GM19324 (cell line): Measurements from ENCODE around the gene RAC3.

Experiments used
- ATAC-seq: cut with Tn5 transposase; IDR thresholded peaks from one replicate; pipeline ENCODE4 v1.9.1; 2021; ENCODE audit warnings: mild to moderate bottlenecking, moderate library complexity; ENCODE audit not compliant: unreplicated experiment, low FRiP score

RAC3 gene

GRCh38 chr17:81998691-81999438 is 32.6 kb upstream of the RAC3 start:
- no peak for ATAC-seq

DNA sequence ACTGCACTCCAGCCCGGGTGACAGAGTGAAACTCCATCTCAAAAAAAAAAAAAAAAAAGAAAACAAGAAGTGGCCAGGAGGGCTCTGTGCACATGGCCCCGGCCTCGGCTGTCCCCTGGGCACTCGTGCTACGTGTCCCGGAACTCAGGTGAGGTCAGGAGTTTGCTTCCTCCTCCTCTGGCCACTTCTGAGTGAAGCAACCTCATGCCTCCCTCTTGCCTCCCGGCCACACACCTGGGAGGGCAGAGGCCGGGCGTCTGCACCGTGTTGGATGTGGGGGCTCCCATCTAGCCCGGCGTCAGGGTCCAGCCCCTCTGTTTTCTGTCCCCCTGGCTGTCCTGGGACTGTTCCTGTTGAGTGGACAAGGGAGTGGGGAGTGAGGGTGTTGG is 31.9 kb upstream of the RAC3 start:
- no peak for ATAC-seq

DNA sequence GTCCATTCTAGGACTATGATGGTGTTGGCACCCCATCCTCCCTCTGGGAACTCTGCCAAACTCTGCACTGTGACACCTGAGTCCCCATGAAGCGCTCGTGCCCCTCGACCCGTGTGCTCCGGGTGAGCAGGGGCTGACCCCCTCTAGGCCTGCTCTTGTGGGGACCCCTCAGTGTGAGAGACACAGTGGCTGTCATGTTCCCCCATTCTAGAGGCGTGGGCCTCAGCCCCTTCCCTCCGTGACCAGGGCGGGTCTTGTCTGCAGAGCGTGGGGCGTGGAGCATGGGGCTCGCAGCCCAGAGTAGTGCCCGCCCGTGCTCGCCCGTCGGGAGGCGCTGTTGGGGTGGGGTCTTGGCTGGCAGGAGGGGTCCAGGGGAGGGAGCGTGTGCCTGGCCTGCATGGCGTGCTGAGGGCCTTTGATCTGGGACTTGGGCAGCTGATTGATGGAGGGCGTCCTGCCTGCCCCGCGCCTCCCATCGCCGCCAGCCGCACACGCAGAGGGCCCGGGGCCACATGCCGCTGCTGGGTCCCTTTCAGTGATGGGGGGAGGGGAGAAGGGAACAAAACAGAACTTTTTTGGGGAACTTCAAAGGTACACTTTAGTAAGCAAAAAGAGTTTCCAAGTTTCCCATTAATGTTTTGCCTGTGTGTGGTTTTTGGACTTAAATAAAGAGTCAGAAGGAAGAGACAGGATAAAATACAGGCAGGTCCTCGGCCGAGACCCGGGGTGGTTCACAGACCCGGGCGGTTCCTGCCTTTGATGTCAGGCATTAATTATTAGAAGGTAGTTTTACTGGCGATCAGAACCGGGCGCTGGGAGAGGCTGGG is 31.3 kb upstream of the RAC3 start:
- ATAC-seq = no peak

- no peak for ATAC-seq
Measured at GRCh38 chr17:82000803-82001570, 30.5 kb upstream of the RAC3 start.

- no peak for ATAC-seq
Measured at GRCh38 chr17:82001571-82002056, 29.9 kb upstream of the RAC3 start.

DNA sequence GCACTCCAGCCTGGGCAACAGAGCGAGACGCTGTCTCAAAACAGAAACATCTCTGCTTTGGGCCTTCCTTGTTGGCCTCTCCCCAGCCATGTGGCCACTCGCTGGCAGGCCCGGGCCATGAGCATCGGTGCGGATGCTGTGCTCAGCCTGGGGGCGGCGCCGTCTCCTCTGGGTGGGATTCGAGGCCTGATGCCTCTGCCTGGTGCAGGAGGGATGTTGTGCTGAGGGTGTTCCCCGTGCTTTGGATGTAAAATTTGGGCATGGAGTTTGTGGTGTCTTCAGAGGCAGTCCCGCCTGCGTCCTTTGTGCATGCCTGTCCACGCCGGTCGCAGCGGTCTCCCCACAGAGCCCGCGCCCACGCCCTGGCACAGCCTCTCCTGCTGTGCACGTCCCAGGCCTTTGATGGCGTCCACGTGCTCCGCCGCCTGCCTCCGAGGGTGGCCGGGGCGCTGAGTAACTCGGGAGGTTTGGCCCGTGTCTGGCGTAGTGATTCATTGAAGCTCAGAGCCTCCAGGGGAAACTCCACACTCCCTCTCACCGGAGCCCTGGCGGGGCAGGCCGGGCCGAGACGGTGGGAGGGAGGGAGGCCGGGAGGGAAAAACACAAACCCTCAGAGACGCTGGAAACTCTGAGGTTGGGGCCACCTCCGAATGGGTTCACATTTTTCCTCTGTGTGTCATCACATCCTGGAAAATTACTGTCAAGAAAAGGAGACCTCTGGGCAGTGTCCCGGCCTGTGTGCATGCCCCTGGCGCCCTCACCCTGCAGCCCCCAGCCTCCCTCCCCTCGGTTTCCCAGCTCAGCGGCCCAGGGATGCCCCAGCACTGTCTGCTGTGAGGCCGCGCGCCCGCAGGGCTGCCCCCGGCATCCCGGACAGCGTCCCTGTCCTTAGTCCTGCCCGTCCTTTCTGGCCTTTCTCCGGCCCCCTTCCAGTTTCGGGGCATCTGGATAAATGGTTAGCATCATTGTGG is 27.8 kb upstream of the RAC3 start:
- ATAC-seq = no peak

DNA sequence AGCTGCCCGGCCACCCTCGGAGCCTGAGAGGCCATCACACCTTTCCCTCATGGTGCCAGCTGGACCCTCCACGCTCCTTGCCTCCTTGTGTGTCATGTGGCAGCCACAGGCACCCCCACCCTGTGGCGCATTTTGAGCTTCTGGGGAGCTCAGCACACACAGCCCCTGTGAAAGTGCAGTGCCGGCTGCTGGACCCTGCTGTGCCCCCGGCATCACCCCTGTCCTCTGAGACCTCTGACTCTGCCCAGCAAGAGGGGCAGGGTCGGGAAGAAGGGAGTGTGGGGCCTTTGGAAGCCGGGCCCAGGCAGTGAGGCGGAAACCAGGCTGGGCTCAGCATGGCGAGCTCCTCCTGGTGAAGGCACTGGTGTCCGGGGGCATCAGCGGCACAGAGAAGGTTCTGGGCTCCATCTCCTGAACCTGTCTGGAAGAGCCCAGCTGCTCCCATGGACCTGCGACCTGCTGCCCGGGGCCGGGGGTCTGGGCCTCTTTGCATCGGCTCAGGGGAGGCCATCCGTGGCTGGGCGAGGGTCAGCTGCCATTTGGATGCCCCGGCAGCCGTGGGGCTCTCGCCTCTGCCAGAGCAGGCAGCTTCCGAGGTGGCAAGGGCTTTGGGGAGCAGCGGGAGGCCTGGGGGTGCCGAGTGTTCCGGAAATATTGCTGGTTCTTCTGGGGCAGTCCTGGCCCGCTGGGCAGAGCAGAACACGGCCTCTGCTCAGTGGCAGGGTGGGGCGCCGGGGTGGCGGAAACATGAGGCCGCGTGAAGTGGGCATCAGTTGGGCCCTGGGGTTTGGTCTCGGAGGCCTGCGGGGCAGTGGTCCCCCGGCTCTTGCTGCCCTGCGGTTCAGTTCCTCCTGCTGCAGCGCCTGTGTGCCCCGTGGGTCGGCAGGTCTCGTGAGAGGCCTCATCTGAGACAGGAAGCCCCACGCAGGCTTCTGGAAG is 26.7 kb upstream of the RAC3 start:
- ATAC-seq = no peak

- no peak for ATAC-seq
Measured at GRCh38 chr17:82005701-82006348, 25.7 kb upstream of the RAC3 start.

- no peak for ATAC-seq
Measured at GRCh38 chr17:82006468-82007227, 24.8 kb upstream of the RAC3 start.

GRCh38 chr17:82007228-82007494 is 24.3 kb upstream of the RAC3 start:
- ATAC-seq = no peak

DNA sequence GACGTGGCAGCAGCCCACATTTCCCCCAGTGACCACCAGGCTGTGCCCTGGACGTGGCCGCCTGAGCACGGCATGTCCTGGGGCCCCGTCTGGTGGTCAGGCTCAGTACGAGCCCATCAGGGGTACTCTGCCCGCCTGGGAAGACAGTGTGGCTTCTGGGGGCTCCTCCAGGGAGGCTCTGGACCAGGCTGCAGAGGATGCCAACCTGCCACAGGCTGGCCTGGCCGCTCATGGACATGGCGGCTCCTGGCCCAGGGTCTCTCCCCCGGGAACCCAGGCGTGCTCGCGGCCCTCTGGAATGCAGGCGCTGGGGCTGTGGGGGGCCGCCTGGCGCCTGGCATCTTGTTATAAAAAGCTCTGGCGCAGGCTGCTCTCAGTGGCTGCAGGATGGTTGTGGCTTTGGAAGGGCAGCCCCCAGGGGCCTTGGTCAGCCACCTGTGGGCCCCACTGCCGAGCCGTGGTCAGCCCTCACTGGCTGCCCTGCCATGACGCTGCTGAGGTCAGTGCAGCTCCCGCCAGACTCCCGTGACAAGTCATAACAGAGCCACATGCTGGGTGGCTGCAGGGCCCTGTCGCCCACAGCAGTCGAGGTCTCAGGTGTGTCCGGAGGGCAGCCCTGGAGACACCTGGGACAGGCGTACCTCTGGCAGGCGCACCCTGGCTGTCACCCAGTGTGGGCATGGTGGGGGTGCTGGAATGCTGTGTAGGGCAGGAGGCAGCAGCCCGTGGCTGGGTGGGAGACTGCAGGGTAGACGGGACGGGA is 23.8 kb upstream of the RAC3 start:
- no peak for ATAC-seq

GRCh38 chr17:82008258-82008940 is 23.1 kb upstream of the RAC3 start:
- no peak for ATAC-seq

- no peak for ATAC-seq
Measured at GRCh38 chr17:82008941-82009405, 22.5 kb upstream of the RAC3 start.

GRCh38 chr17:82009413-82009812 is 22.1 kb upstream of the RAC3 start:
- ATAC-seq = no peak

- no peak for ATAC-seq
Measured at GRCh38 chr17:82010575-82011525, 20.6 kb upstream of the RAC3 start.
